HG03135 (cell line): Measurements from ENCODE around the gene NSA2.
"Not testable (repeated sequence)": the region's sequence is repeated elsewhere in the genome, so short reads cannot be mapped to it uniquely, and the experiment has no call there.

ENCODE experiments used
- ATAC-seq: cut with Tn5 transposase; IDR thresholded peaks from one replicate; pipeline ENCODE4 v1.9.1; 2021; ENCODE audit warnings: mild to moderate bottlenecking, moderate library complexity; ENCODE audit not compliant: unreplicated experiment

NSA2 gene

GRCh38 chr5:74766849-74767578, at the start of gene NSA2, which contains the start of gene GFM2:
Gene NSA2 (plus strand): TSS chr5:74767249. CDS start chr5:74767361, 112 bp downstream.
Gene GFM2 (minus strand): TSS chr5:74767117. CDS start chr5:74763742, 3,375 bp downstream.
- peak; percentile 74 for ATAC-seq

GRCh38 chr5:74717596-74717995, 49.5 kb upstream of the NSA2 start:
- ATAC-seq, result no peak

GRCh38 chr5:74722271-74722670, 44.8 kb upstream of the NSA2 start:
- ATAC-seq, result no peak

GRCh38 chr5:74725331-74725730, 41.7 kb upstream of the NSA2 start:
- ATAC-seq, result no peak

- ATAC-seq, result no peak
Measured at GRCh38 chr5:74736759-74737158, 30.3 kb upstream of the NSA2 start.

- no peak for ATAC-seq
Measured at GRCh38 chr5:74738406-74738805, 28.6 kb upstream of the NSA2 start.

- not testable (repeated sequence) for ATAC-seq
Measured at GRCh38 chr5:74748742-74749141, 18.3 kb upstream of the NSA2 start.

GRCh38 chr5:74761241-74761640, 5.8 kb upstream of the NSA2 start:
- no peak for ATAC-seq

- ATAC-seq, result no peak
Measured at GRCh38 chr5:74762599-74762998, 4.5 kb upstream of the NSA2 start.

- ATAC-seq, result no peak
Measured at GRCh38 chr5:74763504-74763903, 3.5 kb upstream of the NSA2 start.

GRCh38 chr5:74765201-74765600, 1.8 kb upstream of the NSA2 start:
- no peak for ATAC-seq

GRCh38 chr5:74765929-74766328, 1.1 kb upstream of the NSA2 start:
- ATAC-seq, result no peak

GRCh38 chr5:74766418-74766848, 616 bp upstream of the NSA2 start:
- peak; percentile 47 for ATAC-seq

GRCh38 chr5:74767579-74767913, 497 bp downstream of the NSA2 start:
- ATAC-seq, result peak; percentile 20

- ATAC-seq, result no peak
Measured at GRCh38 chr5:74772359-74772758, 5.3 kb downstream of the NSA2 start.

- ATAC-seq, result no peak
Measured at GRCh38 chr5:74778609-74779008, 11.6 kb downstream of the NSA2 start.

- ATAC-seq, result no peak
Measured at GRCh38 chr5:74786851-74787250, 19.8 kb downstream of the NSA2 start.

GRCh38 chr5:74787424-74787823, 20.4 kb downstream of the NSA2 start:
- no peak for ATAC-seq

GRCh38 chr5:74791669-74792068, 24.6 kb downstream of the NSA2 start:
- ATAC-seq, result not testable (repeated sequence)

- ATAC-seq, result no peak
Measured at GRCh38 chr5:74798977-74799911, 32.2 kb downstream of the NSA2 start.

GRCh38 chr5:74801197-74801596, 34.1 kb downstream of the NSA2 start:
- ATAC-seq, result no peak

GRCh38 chr5:74801941-74802340, 34.9 kb downstream of the NSA2 start:
- no peak for ATAC-seq
